B cell (primary cell): ENCODE measurements around the gene FYCO1. TPM values are rescaled to one million over a fixed set of nuclear protein-coding genes. Genes with fewer than 3 reads are reported as not detected.
A peak's percentile ranks its signal among the peaks of the same experiment; 100 is the strongest.

Source experiments
- ATAC-seq: fragments of 200-7000 bp; cut with Tn5 transposase; one replicate; pipeline ENCODE4 v1.10.0; 2021; ENCODE audit warnings: low read depth, mild to moderate bottlenecking, moderate number of reproducible peaks, moderate library complexity
- CTCF ChIA-PET: fragments of 350-600 bp; sonication (Branson Sonifier 250); formaldehyde crosslinking; loops from one replicate; lab custom pipeline; 2021; ENCODE audit warnings: antibody characterized with exemption, inconsistent platforms; lab: Charles Lee
- POLR2A ChIA-PET: fragments of 350-600 bp; sonication (Branson Sonifier 250); formaldehyde crosslinking; loops from one replicate; lab custom pipeline; 2021; ENCODE audit warnings: antibody characterized with exemption; lab: Charles Lee
- DNase-seq: peaks from one replicate; pipeline ENCODE4 v3.0.0; 2013
- H2AFZ ChIP-seq: 2 replicates; pipeline ENCODE4 v1.6.1; 2012; ENCODE audit warnings: mild to moderate bottlenecking, low read depth, low read length; ENCODE audit not compliant: insufficient read depth, poor library complexity, severe bottlenecking
- H3K27ac ChIP-seq, 2 donors: 1 replicate in 1 of 2; 2 replicates in 1 of 2; pipeline ENCODE4 v1.5.1; 2012 to 2013; ENCODE audit warnings: low read length in 2 of 2, mild to moderate bottlenecking in 2 of 2, moderate library complexity in 1 of 2
- H3K27me3 ChIP-seq, 4 experiments: fragments of 200-600 bp in 1 of 4; sonication (generic) in 1 of 4; replicated peaks in 1 of 4; 1 replicate in 2 of 4; 2 replicates in 2 of 4; pipeline versions ENCODE4 v1.6.1 to v1.7.0; 2013 to 2016; ENCODE audit warnings: low read length in 3 of 4, mild to moderate bottlenecking in 2 of 4, mixed read lengths in 1 of 4, moderate library complexity in 1 of 4; ENCODE audit not compliant: insufficient read depth in 4 of 4, control insufficient read depth in 3 of 4; ENCODE audit errors: control extremely low read depth in 1 of 4
- H3K36me3 ChIP-seq, 2 experiments: replicated peaks in 1 of 2; 1 replicate in 1 of 2; 2 replicates in 1 of 2; pipeline versions ENCODE4 v1.6.1 to v1.7.1; 2013; ENCODE audit warnings: low read length in 1 of 2; ENCODE audit not compliant: insufficient read depth in 2 of 2, control insufficient read depth in 1 of 2; ENCODE audit errors: control extremely low read depth in 1 of 2, extremely low read depth in 1 of 2
- H3K4me1 ChIP-seq, 2 donors: fragments of 200-600 bp in 1 of 2; sonication (generic) in 1 of 2; 1 replicate in 1 of 2; 2 replicates in 1 of 2; pipeline versions ENCODE4 v1.5.1 to v1.6.1; 2013 to 2017; ENCODE audit warnings: low read length in 2 of 2; ENCODE audit not compliant: control insufficient read depth in 2 of 2, insufficient read depth in 2 of 2
- H3K4me2 ChIP-seq: replicated peaks from 2 replicates; pipeline ENCODE3; 2012; ENCODE audit warnings: mild to moderate bottlenecking, low read depth, low read length; ENCODE audit not compliant: poor library complexity, severe bottlenecking
- H3K4me3 ChIP-seq, 5 experiments: fragments of 200-600 bp in 1 of 5; sonication (generic) in 1 of 5; 1 replicate in 3 of 5; 2 replicates in 2 of 5; pipeline versions ENCODE4 v1.5.1 to v1.7.0; 2011 to 2016; ENCODE audit warnings: low read length in 4 of 5, mild to moderate bottlenecking in 4 of 5, low read depth in 2 of 5, control low read depth in 1 of 5, moderate library complexity in 1 of 5; ENCODE audit not compliant: insufficient read depth in 1 of 5; ENCODE audit errors: control extremely low read depth in 1 of 5, extremely low read depth in 1 of 5
- H3K79me2 ChIP-seq: fragments of 200-600 bp; sonication (generic); one replicate; pipeline ENCODE4 v1.6.0; 2016; ENCODE audit warnings: low read length; ENCODE audit not compliant: control insufficient read depth, insufficient read depth
- H3K9ac ChIP-seq: fragments of 200-600 bp; sonication (generic); 2 replicates; pipeline ENCODE4 v1.6.1; 2017; ENCODE audit warnings: mild to moderate bottlenecking, low read length, moderate library complexity
- H3K9me3 ChIP-seq, 3 donors: one replicate each; pipeline versions ENCODE4 v1.6.1 to v1.7.1; 2013; ENCODE audit warnings: low read length in 2 of 3; ENCODE audit not compliant: control insufficient read depth in 2 of 3, insufficient read depth in 1 of 3; ENCODE audit errors: control extremely low read depth in 1 of 3
- H4K20me1 ChIP-seq: 2 replicates; pipeline ENCODE4 v1.6.0; 2012; ENCODE audit warnings: mild to moderate bottlenecking, low read length; ENCODE audit not compliant: insufficient read depth, control insufficient read depth, poor library complexity, severe bottlenecking
- H3K27ac Mint-ChIP-seq: one replicate; pipeline ENCODE4 v1.8.0; 2021; ENCODE audit warnings: mixed read lengths
- H3K27me3 Mint-ChIP-seq: one replicate; pipeline ENCODE4 v1.8.0; 2021; ENCODE audit warnings: mixed read lengths
- H3K4me1 Mint-ChIP-seq: one replicate; pipeline ENCODE4 v1.8.0; 2021; ENCODE audit warnings: mixed read lengths
- H3K4me3 Mint-ChIP-seq: one replicate; pipeline ENCODE4 v1.8.0; 2021; ENCODE audit warnings: mixed read lengths
- H3K9me3 Mint-ChIP-seq: one replicate; pipeline ENCODE4 v1.8.0; 2022; ENCODE audit warnings: mixed read lengths; ENCODE audit not compliant: insufficient read depth
- CTCF ChIP-seq: fragments of 200-600 bp; IDR thresholded peaks from one replicate; pipeline ENCODE4 v1.8.0; 2022; ENCODE audit warnings: antibody characterized with exemption, mild to moderate bottlenecking
- EZH2 ChIP-seq: IDR thresholded peaks from 2 replicates; pipeline ENCODE4 v1.6.1; 2012; ENCODE audit warnings: borderline replicate concordance, low read depth, mild to moderate bottlenecking, moderate library complexity, low read length; ENCODE audit not compliant: insufficient read depth, poor library complexity, severe bottlenecking
- WGBS: methylation state at CpG from one replicate; pipeline ENCODE4 v1.1.5; 2013; ENCODE audit warnings: missing lambda C conversion rate; ENCODE audit not compliant: insufficient coverage; 5-methylcytosine and 5-hydroxymethylcytosine counted together
- intact Hi-C: fragments of 100-400 bp; cut with micrococcal nuclease; formaldehyde crosslinking; loops from one replicate; pipeline ENCODE4 v1.10.0; 2022
- polyA plus RNA-seq: library from polyadenylated mRNA; depleted of rRNA; stranded (reverse); fragments of >200 nt; gene quantifications from 2 replicates; pipeline ENCODE4 v1.2.3, GENCODE V29; 2012
- total RNA-seq, 2 donors: library from RNA; stranded (reverse); fragments of 120-200 nt in 1 of 2; gene quantifications; 1 replicate in 1 of 2; 2 replicates in 1 of 2; pipeline versions ENCODE4 v1.2.3 to v1.2.4, GENCODE V29; 2013 to 2022

FYCO1 gene
- total and polyA plus RNA-seq, 2 donors (not counting 1 experiment from before 2014, with no cell fraction given) = 5.4 to 16.7 TPM

- intact Hi-C loops = loop anchor here (1.0 to 5.0 kb wide), 4 partner anchors 140 to 439 kb away; partner anchors contain the start of gene CCR1
- no peaks in the 10 kb centered on the region for H3K27me3 ChIP-seq
- TF ChIP-seq EZH2 = no peak
- TF ChIP-seq CTCF = peak; percentile 86
- POLR2A ChIA-PET = interaction anchor here (0.6 to 1.1 kb wide), 2 partner anchors 140 to 903 kb away, joined by 3 to 5 read pairs; no protein-coding TSS in a partner anchor
- H3K9ac ChIP-seq = no peak overlapping the region
- H3K27me3 Mint-ChIP-seq = no peaks in the 10 kb centered on the region
- no peaks in the 10 kb centered on the region for H3K79me2 ChIP-seq
- no peaks in the 10 kb centered on the region for H4K20me1 ChIP-seq
- H3K4me1 Mint-ChIP-seq = no peaks in the 10 kb centered on the region
- WGBS = 6% methylated on average over 3 of the region's 4 CpGs
- no peak overlapping the region for H3K4me3 ChIP-seq
- H3K9me3 ChIP-seq = no peaks in the 10 kb centered on the region
- no peak overlapping the region for H3K27ac Mint-ChIP-seq
- H3K9me3 Mint-ChIP-seq = no peaks in the 10 kb centered on the region
- no peak overlapping the region for H2AFZ ChIP-seq
- CTCF ChIA-PET = interaction anchor here (0.6 to 5.2 kb wide), 44 partner anchors 9 to 898 kb away, joined by 3 to 193 read pairs (median 4); partner anchors contain the start of genes CCR1 and CCR5
- peaks cover 0 to 47% of the 10 kb centered on the region in 2 experiments for H3K36me3 ChIP-seq
- no peak overlapping the region for H3K27ac ChIP-seq
- no peak overlapping the region for H3K4me3 Mint-ChIP-seq
- peaks cover 0 to 5% of the 10 kb centered on the region in 2 donors for H3K4me1 ChIP-seq
- DNase-seq (peak; percentile 86), ATAC-seq (peak; percentile 79)
- H3K4me2 ChIP-seq = no peak overlapping the region
These were observed 56.8 kb downstream of the FYCO1 start for GRCh38 chr3:45938864-45939263.

DNA sequence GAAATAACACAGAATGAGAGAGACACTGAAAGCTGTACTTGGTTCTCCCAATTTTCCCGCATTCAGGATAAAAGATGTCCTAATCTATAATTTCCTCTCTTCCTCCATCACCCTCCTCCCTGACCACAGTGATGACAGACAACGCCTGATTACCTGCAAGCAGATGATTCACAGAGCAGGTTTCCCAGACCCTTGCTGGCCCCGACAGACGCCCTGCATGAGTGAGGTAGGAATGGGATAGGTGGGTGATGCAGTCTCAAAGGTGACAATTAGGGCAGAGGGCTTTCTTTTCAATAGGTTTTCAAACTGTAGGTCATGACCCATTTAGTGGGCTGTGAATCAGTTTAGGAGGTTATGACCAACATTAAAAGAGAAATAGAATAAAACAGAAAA, 57.6 kb downstream of the FYCO1 start:
- 100% methylated on average over 3 of the region's 4 CpGs for WGBS
- no peak overlapping the region for H3K27ac ChIP-seq
- TF ChIP-seq EZH2 (no peak), CTCF (no peak)
- no peaks in the 10 kb centered on the region for H3K79me2 ChIP-seq
- H3K4me1 ChIP-seq = peaks cover 0 to 5% of the 10 kb centered on the region in 2 donors
- no peak overlapping the region for H2AFZ ChIP-seq
- H3K9ac ChIP-seq = no peak overlapping the region
- no peak for ATAC-seq
- Mint-ChIP-seq H3K4me1 (no peaks in the 10 kb centered on the region), H3K4me3 (no peak overlapping the region), H3K27me3 (no peaks in the 10 kb centered on the region), H3K9me3 (no peaks in the 10 kb centered on the region), H3K27ac (no peak overlapping the region)
- H3K9me3 ChIP-seq = no peaks in the 10 kb centered on the region
- H3K4me3 ChIP-seq = no peak overlapping the region
- intact Hi-C loops = loop anchor here (1.0 to 5.0 kb wide), 4 partner anchors 141 to 440 kb away; partner anchors contain the start of gene CCR1
- ChIA-PET POLR2A (interaction anchor here (1.1 kb wide), 1 partner anchor 140 kb away, joined by 3 read pairs; no protein-coding TSS in a partner anchor), CTCF (interaction anchor here (0.6 to 5.2 kb wide), 34 partner anchors 9 to 897 kb away, joined by 3 to 193 read pairs (median 4); partner anchors contain the start of genes CCR1 and CCR5)
- no peak for DNase-seq
- H4K20me1 ChIP-seq = no peaks in the 10 kb centered on the region
- H3K36me3 ChIP-seq = peaks cover 0 to 50% of the 10 kb centered on the region in 2 experiments
- H3K27me3 ChIP-seq = no peaks in the 10 kb centered on the region
- H3K4me2 ChIP-seq = no peak overlapping the region
